Mesodermal cell (in vitro differentiated cells): ENCODE measurements around the gene GDI1.
"Not testable (repeated sequence)": the region's sequence is repeated elsewhere in the genome, so short reads cannot be mapped to it uniquely, and the experiment has no call there.

Experiments used
- H3K27ac ChIP-seq: 2 replicates; pipeline ENCODE4 v1.7.0; 2013; ENCODE audit warnings: mild to moderate bottlenecking, low read depth, low read length, moderate library complexity; ENCODE audit not compliant: severe bottlenecking
- H3K36me3 ChIP-seq: 2 replicates; pipeline ENCODE4 v1.7.1; 2013; ENCODE audit warnings: mild to moderate bottlenecking, low read length, moderate library complexity; ENCODE audit not compliant: control insufficient read depth, insufficient read depth
- H3K4me1 ChIP-seq: one replicate; pipeline ENCODE4 v1.7.1; 2013; ENCODE audit warnings: mild to moderate bottlenecking, low read length; ENCODE audit not compliant: insufficient read depth, control insufficient read depth, poor library complexity, severe bottlenecking
- H3K4me3 ChIP-seq: 2 replicates; pipeline ENCODE4 v1.7.0; 2013; ENCODE audit warnings: low read length, control low read depth, mild to moderate bottlenecking; ENCODE audit not compliant: insufficient read depth, poor library complexity, severe bottlenecking; ENCODE audit errors: extremely low read depth
- H3K9me3 ChIP-seq: 2 replicates; pipeline ENCODE4 v1.7.1; 2013; ENCODE audit warnings: mild to moderate bottlenecking, low read length, moderate library complexity; ENCODE audit not compliant: control insufficient read depth
- WGBS, 2 experiments: methylation state at CpG; one replicate each; pipeline ENCODE4 v1.1.5; 2013; ENCODE audit warnings: missing lambda C conversion rate in 2 of 2; ENCODE audit not compliant: insufficient coverage in 2 of 2; 5-methylcytosine and 5-hydroxymethylcytosine counted together

GDI1 gene

DNA sequence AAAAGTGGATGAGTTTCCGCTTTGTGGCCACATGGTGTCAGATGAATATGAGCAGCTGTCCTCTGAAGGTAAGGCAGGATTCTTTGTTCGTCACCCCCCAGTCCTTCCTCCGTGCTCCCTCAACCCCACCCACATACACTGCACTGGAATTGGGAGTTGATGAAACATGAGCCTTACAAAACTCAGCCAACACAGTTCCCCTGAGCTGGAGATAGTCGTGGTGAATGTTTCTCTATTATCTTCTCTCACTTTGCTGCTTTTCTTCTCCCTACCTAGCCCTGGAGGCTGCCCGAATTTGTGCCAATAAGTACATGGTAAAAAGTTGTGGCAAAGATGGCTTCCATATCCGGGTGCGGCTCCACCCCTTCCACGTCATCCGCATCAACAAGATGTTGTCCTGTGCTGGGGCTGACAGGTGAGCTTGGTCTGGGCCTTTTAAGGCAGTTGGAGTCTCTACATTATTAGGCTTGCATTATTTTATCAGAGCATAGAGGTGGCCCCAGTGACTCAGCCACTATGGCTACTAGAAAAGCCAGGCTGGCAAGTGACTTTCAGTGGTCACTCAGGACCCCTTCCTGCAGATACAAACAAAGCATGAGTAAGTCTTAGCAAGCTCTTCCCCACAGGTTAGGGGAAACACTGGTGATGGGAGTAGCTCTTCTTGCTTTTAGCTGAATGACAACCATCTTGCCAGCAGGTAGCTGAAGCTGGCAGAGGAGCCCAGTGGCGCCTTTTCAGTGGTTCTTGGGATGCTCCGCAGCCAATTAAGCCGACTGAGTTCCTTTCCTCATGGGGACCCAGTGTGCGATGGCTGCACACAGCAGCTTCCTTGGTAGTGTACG lies 37.2 kb upstream of the GDI1 start:
- Histone ChIP-seq H3K27ac (peak overlapping the region; percentile 98), H3K36me3 (peaks cover 18% of the 10 kb centered on the region), H3K4me1 (no peaks in the 10 kb centered on the region), H3K4me3 (peak overlapping the region; percentile 65), H3K9me3 (no peaks in the 10 kb centered on the region)
- 90 to 96% methylated on average over 2 to 3 of the region's 14 CpGs for WGBS, 2 experiments

DNA sequence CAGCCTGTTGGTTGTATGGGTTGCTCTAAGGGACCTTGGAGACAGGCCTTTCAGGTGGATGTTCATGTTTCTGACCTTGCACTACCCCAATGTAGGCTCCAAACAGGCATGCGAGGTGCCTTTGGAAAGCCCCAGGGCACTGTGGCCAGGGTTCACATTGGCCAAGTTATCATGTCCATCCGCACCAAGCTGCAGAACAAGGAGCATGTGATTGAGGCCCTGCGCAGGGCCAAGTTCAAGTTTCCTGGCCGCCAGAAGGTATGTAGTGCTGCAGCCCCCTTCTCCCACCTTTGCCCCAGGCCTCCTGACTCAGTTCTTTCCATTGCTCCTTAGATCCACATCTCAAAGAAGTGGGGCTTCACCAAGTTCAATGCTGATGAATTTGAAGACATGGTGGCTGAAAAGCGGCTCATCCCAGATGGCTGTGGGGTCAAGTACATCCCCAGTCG lies 36.6 kb upstream of the GDI1 start:
- H3K27ac ChIP-seq, H3K9me3 ChIP-seq, H3K4me3 ChIP-seq, H3K4me1 ChIP-seq: not testable (repeated sequence)
- WGBS, 2 experiments: 100% methylated on average over 1 of the region's 6 CpGs; no CpG with 5 or more reads in 1 of the 2 experiments
- H3K36me3 ChIP-seq: peaks cover 18% of the 10 kb centered on the region

- no peaks in the 10 kb centered on the region for H3K9me3 ChIP-seq
- WGBS, 2 experiments: 82 to 93% methylated on average over 3 of the region's 6 CpGs
- H3K27ac ChIP-seq: no peak overlapping the region
- no peaks in the 10 kb centered on the region for H3K4me1 ChIP-seq
- H3K36me3 ChIP-seq: peaks cover 18% of the 10 kb centered on the region
- H3K4me3 ChIP-seq: no peak overlapping the region
These were observed 35.7 kb upstream of the GDI1 start for GRCh38 chrX:154401045-154401799.

- peaks cover 18% of the 10 kb centered on the region for H3K36me3 ChIP-seq
- H3K9me3 ChIP-seq: no peaks in the 10 kb centered on the region
- WGBS, 2 experiments: 86% methylated on average over 1 of the region's 6 CpGs; no CpG with 5 or more reads in 1 of the 2 experiments
- no peaks in the 10 kb centered on the region for H3K4me1 ChIP-seq
- no peak overlapping the region for H3K4me3 ChIP-seq
- H3K27ac ChIP-seq: no peak overlapping the region
These were observed 34.9 kb upstream of the GDI1 start for GRCh38 chrX:154401918-154402621.

DNA sequence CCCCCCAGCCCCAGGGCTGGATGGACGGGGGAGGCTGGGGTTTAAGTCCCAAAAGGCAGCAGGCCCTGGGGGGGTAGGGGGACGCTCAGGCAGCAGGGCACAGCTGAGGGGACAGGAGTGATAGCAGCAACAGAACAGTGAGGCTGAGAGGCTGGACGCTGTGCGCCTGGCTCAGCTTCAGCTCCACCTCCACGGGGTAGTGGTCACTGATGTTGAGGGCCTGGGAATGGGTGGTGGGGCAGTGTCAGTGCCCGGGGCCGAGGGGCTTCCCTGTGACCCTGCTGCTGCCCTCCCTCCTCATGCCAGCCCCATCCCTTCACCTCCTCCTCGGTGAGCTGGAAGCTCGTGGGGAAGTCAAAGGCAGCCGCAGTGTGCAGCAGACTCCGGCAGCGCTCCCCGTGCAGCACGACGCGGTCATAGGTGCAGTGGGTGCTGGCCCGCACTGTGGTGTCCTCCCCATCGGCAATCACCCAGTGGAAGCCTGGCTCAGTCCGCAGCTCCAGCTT lies 34.3 kb upstream of the GDI1 start:
- H3K27ac ChIP-seq: no peak overlapping the region
- WGBS, 2 experiments: 91 to 92% methylated on average over 5 to 9 of the region's 19 CpGs
- no peaks in the 10 kb centered on the region for H3K4me1 ChIP-seq
- H3K9me3 ChIP-seq: no peaks in the 10 kb centered on the region
- no peak overlapping the region for H3K4me3 ChIP-seq
- peaks cover 18% of the 10 kb centered on the region for H3K36me3 ChIP-seq

GRCh38 chrX:154403192-154403591 lies 33.8 kb upstream of the GDI1 start:
- no peak overlapping the region for H3K4me3 ChIP-seq
- no peaks in the 10 kb centered on the region for H3K4me1 ChIP-seq
- WGBS, 2 experiments: 80 to 95% methylated on average over 1 to 8 of the region's 10 CpGs
- H3K9me3 ChIP-seq: no peaks in the 10 kb centered on the region
- peaks cover 18% of the 10 kb centered on the region for H3K36me3 ChIP-seq
- no peak overlapping the region for H3K27ac ChIP-seq

GRCh38 chrX:154403858-154404257 lies 33.1 kb upstream of the GDI1 start:
- H3K36me3 ChIP-seq: peaks cover 16% of the 10 kb centered on the region
- H3K4me1 ChIP-seq: peaks cover 4% of the 10 kb centered on the region
- 93% methylated on average over 3 of the region's 4 CpGs; no CpG with 5 or more reads in 1 of the 2 experiments for WGBS, 2 experiments
- H3K4me3 ChIP-seq: no peak overlapping the region
- no peak overlapping the region for H3K27ac ChIP-seq
- no peaks in the 10 kb centered on the region for H3K9me3 ChIP-seq

- Histone ChIP-seq H3K36me3 (peaks cover 7% of the 10 kb centered on the region), H3K4me1 (peaks cover 4% of the 10 kb centered on the region), H3K9me3 (no peaks in the 10 kb centered on the region), H3K4me3 (no peak overlapping the region), H3K27ac (no peak overlapping the region)
- WGBS, 2 experiments: 95% methylated on average over 8 of the region's 16 CpGs; no CpG with 5 or more reads in 1 of the 2 experiments
These were observed 32.2 kb upstream of the GDI1 start for GRCh38 chrX:154404625-154405192.

DNA sequence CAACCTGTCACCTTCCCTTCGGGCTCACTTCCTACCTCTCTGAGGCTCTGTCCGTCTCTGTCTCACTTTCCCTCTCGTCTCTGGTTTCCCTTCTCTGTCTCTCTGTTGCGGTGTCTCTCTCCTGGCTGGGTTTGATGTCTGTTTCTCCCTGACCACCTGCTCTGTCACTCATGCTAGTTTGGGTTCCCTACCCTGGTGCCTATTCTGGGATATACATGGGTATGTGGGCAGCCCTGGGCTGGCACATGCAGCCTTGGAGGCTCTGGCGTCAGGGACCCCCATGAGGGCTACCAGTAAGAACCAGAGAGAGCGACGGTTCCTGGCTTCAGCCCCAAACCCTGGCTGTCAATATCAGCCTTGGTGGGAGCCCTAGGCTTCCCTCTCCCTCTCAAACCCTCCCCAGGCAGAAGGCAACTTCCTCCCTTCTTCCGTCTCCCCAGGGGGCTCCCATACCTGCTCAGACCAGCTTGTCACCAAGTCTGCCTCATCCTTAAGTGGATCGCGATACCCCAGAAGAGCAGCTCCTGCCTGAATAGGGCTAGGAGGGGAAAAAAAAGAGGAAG lies 28.2 kb upstream of the GDI1 start:
- Histone ChIP-seq H3K4me1 (peaks cover 8% of the 10 kb centered on the region), H3K36me3 (peaks cover 2% of the 10 kb centered on the region), H3K9me3 (no peaks in the 10 kb centered on the region), H3K4me3 (peak overlapping the region; percentile 34), H3K27ac (peak overlapping the region; percentile 66)
- WGBS, 2 experiments: 74% methylated on average over 6 of the region's 10 CpGs; no CpG with 5 or more reads in 1 of the 2 experiments
